Dermis microvascular lymphatic vessel endothelial cell (primary cell): Measurements from ENCODE around the gene SLK. TPM values are rescaled to one million over a fixed set of nuclear protein-coding genes. Genes with fewer than 3 reads are reported as not detected.
A peak's percentile ranks its signal among the peaks of the same experiment; 100 is the strongest.

Source experiments
- DNase-seq, 2 donors: peaks; one replicate each; pipeline versions ENCODE4 v3.0.0 to v3.0.0-alpha.2; 2010; ENCODE audit warnings: low read depth in 2 of 2
- total RNA-seq: library from RNA; depleted of rRNA; stranded (reverse); fragments of >200 nt; gene quantifications from 2 replicates; pipeline ENCODE4 v1.2.1, GENCODE V29; 2014

The SLK gene
- 39.3 and 44.5 TPM in 2 replicates for total RNA-seq

GRCh38 chr10:103966671-103967447 is at the start of gene SLK:
SLK (plus strand) TSS chr10:103967140; CDS start chr10:103967746, 606 bp downstream.
- peak; percentile 69 to 89 for DNase-seq

GRCh38 chr10:103917302-103918052 is 49.5 kb upstream of the SLK start:
- no peak for DNase-seq

GRCh38 chr10:103918053-103918846 is 48.7 kb upstream of the SLK start, which contains the start of gene STN1:
STN1 (minus strand) TSS chr10:103918184; CDS start chr10:103917594, 590 bp downstream.
- peak; percentile 90 to 98 for DNase-seq

- no peak for DNase-seq
Measured at GRCh38 chr10:103919648-103920025, 47.3 kb upstream of the SLK start.

DNA sequence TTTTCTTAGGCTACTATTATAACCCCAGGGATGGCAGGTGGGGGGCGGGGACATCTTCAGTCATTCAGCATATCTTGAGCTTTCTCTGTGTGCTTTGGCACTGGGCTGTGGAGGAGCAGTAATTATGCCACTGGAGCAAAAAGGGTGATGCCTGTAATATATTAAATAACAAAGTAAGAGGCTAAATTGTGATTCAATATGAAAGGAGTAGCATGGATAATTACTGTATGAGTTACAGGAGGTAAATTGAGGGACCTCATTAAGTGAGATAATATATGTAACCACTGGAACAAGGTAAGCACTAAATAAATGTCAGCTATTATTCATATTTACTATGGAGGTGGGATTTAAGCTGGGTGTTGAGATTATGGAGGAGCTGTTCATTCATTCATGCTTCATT is 45.7 kb upstream of the SLK start:
- DNase-seq, result no peak

GRCh38 chr10:103921750-103922195 is 45.2 kb upstream of the SLK start:
- DNase-seq, result peak in 1 of 2 donors; percentile 37

- no peak for DNase-seq
Measured at GRCh38 chr10:103922659-103923058, 44.3 kb upstream of the SLK start.

GRCh38 chr10:103923502-103923901 is 43.4 kb upstream of the SLK start:
- no peak for DNase-seq

- no peak for DNase-seq
Measured at GRCh38 chr10:103925591-103925990, 41.3 kb upstream of the SLK start.

DNA sequence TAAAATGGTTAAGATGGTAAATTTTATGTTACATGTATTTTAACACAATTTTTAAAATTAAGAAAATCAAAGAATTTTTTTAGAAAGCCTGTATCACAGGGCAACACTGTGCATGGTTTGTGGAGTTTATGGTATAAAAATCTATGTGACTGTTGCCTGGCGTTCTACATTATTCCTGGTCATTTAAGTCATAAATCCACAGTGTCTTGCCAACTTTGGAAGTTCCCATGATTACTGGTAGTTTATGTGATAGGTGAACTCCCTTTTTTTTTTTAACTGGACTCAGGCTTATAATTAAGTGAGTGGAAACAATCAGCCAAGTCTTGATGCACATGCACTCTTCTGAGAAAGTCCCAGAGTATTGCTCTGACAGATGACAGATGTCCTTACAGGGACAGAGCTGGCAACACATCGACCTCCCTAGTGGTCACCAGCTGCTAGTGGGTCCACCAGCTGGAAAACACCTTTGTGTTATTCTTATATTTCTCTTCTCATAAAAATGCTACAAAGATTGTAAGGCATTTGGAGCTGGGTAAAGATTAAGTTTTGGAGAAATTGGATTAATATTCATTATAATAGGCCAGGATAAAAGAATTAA is 40.1 kb upstream of the SLK start:
- DNase-seq, result no peak

GRCh38 chr10:103928784-103929183 is 38.2 kb upstream of the SLK start:
- DNase-seq, result no peak

DNA sequence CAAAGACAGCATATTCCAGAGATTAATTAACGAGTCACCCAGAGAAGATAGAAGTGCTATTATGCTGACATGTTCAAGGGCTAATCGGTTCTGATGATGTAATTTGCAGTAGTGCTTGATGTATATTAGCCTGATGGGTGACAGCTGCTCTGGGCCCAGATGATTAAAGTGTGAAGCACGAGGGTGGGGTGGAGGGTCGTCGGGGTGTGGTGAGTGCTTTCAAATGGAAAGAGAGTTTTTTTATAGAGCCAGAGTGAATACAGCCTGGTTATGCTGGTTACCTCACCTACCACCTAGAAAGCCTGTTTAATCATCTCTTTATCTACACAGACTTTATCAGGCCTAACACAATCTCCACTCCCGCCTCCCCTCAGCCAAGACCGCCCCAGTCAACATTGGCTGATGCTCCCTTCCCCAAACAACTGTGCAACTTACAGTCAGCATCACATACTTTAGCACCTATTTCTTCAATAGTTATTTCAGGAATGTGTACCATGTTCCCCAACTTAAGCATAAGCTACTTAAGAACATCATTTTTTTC is 37.5 kb upstream of the SLK start:
- no peak for DNase-seq

DNA sequence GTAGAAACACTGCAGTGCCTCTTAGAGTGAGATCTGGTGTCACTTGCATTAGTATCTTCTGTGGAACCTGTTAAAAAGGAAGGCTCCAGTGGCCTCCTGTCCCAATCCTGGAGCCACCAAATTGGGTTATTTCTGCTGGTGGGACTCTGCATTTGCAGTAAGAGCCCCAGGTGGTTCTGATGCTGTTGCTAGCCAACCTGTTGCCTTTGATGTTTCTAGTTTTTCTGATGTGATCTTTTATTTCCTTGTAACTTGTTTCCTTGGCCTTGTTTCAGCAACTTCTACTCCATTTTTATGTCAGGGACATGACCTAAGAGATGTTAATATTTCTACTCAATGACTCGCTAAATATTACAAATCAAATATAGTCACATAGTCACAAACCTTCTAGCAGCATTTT is 36.5 kb upstream of the SLK start:
- no peak for DNase-seq

DNA sequence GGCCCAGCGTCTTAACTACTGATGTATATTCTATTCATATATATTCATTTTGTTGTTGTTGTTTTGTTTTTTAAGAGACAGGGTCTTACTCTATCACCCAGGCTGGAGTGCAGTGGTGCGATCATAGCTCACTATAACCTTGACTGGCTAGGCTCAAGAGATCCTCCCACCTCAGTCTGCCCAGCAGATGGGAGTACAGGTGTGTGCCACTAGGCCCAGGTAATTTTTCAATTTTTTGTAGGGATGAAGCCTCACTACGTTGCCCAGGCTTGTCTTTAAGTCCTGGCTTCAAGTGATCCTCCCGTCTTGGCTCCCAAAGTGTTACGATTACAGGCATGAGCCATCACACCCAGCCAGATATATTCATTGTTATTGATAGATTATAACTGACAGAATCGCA is 36.1 kb upstream of the SLK start:
- no peak for DNase-seq

DNA sequence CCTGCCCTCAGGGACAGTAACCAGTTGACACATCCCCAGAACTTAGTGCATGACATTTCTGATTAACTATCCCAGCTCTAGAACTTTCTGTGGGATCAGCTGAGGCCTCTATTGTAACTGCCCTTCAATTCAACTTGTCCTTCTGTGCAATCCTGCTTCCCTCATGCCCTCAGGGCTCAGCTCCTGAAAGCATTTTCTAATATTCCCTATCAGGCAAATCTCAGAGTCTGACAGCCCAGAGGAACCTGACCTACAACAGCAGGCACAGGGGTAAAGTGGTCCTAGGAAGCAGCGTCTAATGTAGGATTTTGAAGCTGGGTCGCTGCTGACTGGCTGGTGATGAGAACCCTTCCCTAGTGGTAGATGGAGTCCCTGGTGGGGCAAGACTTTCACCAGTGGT is 35.3 kb upstream of the SLK start:
- DNase-seq, result no peak

DNA sequence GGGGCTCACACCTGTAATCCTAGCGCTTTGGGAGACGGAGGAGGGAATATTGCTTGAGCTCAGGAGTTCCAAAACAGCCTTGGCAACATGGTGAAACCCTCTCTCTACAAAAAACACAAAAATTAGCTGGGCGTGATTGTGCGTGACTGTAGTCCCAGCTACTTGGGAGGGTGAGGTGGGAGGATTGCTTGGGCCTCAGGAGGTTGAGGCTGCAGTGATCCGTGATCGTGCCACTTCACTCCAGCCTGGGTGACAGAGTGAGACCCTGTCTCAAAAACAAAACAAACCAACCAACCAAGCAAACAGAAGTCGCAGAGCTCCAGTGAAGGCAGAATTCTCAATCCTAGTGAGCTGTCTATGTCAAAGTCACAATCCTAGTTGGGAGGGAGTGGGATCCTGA is 34.7 kb upstream of the SLK start:
- no peak for DNase-seq

- no peak for DNase-seq
Measured at GRCh38 chr10:103932971-103933370, 34.0 kb upstream of the SLK start.

DNA sequence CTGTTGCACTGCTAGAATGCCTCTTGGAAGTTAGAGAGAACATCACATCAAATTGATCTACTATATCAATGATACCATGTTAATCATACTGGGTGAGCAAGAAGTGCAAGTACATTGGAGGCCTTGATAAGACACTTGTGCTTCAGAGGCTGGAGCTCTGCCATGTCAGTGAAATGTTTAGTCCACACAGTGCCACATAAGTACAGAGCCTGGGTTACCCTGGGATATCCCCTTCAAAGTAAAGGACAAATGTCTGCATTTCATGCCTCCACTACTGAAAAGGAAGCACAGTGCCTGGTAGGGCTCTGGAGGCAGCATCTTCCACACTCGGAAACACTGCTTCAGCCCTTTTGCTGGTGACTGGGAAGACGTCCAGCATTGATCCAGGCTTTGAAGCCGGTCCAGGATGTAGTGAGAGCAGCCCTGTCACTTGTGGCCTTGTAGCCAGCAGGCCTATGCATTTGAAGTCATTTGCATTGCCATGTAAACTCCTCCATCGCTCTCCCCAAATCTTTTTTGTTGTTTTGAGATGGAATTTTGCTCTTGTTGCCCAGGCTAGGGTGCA is 33.3 kb upstream of the SLK start:
- no peak for DNase-seq

DNA sequence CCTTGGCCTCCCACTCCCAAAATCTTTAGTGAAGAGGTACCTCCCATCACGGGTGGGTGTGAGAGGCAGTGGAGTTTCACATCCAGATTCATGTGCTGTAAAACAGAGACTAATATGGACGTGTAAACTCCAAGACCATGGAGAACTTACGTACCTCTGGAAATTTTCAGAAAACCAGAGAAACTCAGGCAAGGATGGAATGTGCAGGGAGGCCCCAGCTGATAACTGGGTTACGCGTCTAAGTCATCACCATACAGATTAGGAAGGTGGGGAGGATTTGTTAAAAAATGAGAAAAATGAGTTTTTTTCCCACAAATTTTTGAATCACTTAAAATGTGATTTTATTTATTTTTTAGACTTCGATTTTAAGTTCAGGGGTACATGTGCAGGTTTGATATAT is 32.6 kb upstream of the SLK start:
- DNase-seq, result no peak

- no peak for DNase-seq
Measured at GRCh38 chr10:103936022-103936421, 30.9 kb upstream of the SLK start.

DNA sequence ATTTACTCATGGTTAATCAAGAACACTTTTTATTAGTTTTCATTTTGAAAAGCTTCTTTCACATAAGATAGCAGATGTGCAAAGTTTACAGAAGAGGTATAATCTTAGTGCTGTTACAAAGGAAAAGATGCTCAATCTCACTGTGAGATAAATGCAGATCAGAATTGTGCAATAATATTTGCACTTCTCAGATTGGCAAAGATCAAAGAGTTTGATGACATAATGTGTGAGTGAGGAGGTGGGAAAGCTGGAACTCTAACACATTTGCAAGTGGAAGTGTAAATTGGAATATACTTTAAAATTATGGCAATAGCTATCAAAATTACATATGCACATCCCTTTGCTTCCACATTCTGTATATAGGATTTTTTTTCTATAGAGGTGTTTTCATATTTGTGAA is 27.4 kb upstream of the SLK start:
- DNase-seq, result no peak
